ENCODE measurements around the gene OR8K3.

OR8K3 gene

GRCh38 chr11:56314844-56315243, at the start of gene OR8K3:
TSS of gene OR8K3 (plus strand) at chr11:56315144. CDS start at chr11:56318307, 3,163 bp downstream.
- no peak for DNase-seq (ENCODE audit: low spot score)

- no peak for DNase-seq (ENCODE audit: low spot score)
These were observed 43.9 kb upstream of the OR8K3 start for GRCh38 chr11:56271092-56271491.

- no peak for DNase-seq (ENCODE audit: low spot score)
These were observed 41.1 kb upstream of the OR8K3 start, which contains the start of gene OR5T1 for GRCh38 chr11:56273854-56274253. TSS of gene OR5T1 (plus strand) at chr11:56274154. CDS start at chr11:56275639, 1,485 bp downstream.

GRCh38 chr11:56292154-56292553, 22.8 kb upstream of the OR8K3 start, which contains the start of gene OR8H1:
TSS of gene OR8H1 (minus strand) at chr11:56292254. CDS start at chr11:56291062, 1,192 bp downstream.
- DNase-seq (ENCODE audit: low spot score) = no peak

- DNase-seq (ENCODE audit: low spot score) = no peak
These were observed 18.0 kb upstream of the OR8K3 start for GRCh38 chr11:56296898-56297297.

- DNase-seq (ENCODE audit: low spot score) = no peak
These were observed 7.1 kb upstream of the OR8K3 start for GRCh38 chr11:56307836-56308235.

- no peak for DNase-seq (ENCODE audit: low spot score)
These were observed 17.0 kb downstream of the OR8K3 start for GRCh38 chr11:56331861-56332491.

GRCh38 chr11:56333156-56333555, 18.2 kb downstream of the OR8K3 start:
- DNase-seq (ENCODE audit: low spot score) = no peak

GRCh38 chr11:56340289-56340688, 25.3 kb downstream of the OR8K3 start:
- no peak for DNase-seq (ENCODE audit: low spot score)

- no peak for DNase-seq (ENCODE audit: low spot score)
These were observed 30.8 kb downstream of the OR8K3 start, which contains the start of gene OR8K1 for GRCh38 chr11:56345739-56346138. TSS of gene OR8K1 (plus strand) at chr11:56346039. CDS start at chr11:56346039, 0 bp downstream.

- no peak for DNase-seq (ENCODE audit: low spot score)
These were observed 39.0 kb downstream of the OR8K3 start, which contains the start of gene OR8J1 for GRCh38 chr11:56353991-56354390. TSS of gene OR8J1 (plus strand) at chr11:56354291. CDS start at chr11:56360247, 5,956 bp downstream.
